Stimulated activated CD8-positive, alpha-beta memory T cell treated with anti-CD3 and anti-CD28 coated beads, Interleukin-7, amount 100 ng/mL, for 24 hours (primary cell): Measurements from ENCODE around the gene ODAD2.

Experiments used
- DNase-seq: peaks from one replicate; pipeline ENCODE4 v3.0.0-alpha.2; 2020; ENCODE audit warnings: low read depth

Gene ODAD2

DNA sequence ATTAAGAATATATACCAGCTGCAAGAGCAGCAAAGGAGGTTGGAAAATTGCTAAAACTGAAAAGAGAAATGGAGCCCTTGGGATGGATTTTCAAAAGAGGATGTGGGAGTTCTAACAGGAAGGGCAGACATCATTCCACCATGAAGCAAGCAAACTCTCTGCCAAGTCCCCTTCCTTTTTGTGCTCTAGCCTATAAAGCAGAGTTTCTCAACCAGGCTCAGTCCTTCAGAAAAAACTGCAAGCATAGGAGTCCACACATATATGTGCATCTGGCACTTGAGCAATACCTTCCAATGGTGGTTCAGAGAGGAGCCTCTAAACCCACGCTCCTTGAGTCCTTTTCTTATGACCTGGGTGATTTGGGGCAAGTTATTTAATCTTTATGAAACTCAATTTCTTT is 154.7 kb downstream of the ODAD2 start:
- DNase-seq: no peak

DNA sequence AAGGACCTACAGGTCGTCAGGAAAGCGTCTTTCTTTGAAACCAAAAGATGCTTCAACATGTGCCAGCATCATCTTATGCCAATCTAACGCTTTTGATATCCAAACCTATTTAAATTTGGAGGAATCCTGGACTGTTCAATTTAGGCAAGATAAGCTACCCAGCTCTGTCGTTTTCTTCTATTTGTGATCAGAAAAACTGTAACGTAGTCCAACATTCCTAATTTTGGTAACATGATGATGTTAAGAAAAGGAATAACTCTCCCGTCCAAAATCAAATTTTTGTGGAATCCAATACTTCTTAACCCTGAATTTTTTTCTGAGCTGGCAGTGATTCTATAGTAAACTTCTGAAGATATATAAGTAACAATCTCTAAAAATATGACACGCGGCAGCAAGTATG is 160.0 kb downstream of the ODAD2 start:
- no peak for DNase-seq

DNA sequence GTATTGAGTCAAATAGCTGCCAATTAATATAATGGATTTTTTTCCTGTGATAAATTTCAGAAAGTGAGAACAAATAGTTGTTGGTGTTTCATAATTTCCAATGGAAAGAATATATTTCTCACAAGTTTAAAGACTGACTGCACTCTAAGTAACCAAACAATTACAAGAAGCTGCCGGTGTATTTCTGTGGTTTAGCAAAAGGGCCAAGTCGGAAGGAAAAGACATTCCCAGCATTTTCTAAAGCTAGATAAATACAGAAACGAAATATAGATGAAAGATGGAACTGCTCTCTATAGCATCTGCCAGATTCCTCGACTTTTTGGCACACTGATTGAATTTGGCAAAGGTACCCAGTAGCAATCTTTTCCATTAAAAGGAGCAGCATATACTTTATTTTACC is 160.5 kb downstream of the ODAD2 start:
- DNase-seq: no peak

DNA sequence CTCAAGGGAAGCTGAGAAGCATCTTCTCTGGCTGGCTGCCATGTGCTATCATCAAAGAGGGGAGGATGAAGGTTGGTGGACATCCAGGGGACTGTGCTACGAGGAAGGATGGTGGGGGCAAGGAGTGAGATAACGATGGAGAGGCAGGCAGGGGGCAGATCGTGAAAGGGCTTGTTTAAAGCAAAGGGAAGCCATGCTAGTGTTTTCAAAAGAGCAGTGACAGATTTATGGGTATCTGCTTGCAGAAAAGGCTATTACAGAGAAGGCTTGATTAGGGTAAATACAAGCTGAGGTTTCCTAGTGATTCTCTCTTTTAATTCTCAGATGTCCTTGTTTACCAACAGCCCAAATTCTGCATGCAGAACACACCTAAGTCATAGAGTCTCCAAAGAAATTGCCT is 164.4 kb downstream of the ODAD2 start:
- DNase-seq: no peak

DNA sequence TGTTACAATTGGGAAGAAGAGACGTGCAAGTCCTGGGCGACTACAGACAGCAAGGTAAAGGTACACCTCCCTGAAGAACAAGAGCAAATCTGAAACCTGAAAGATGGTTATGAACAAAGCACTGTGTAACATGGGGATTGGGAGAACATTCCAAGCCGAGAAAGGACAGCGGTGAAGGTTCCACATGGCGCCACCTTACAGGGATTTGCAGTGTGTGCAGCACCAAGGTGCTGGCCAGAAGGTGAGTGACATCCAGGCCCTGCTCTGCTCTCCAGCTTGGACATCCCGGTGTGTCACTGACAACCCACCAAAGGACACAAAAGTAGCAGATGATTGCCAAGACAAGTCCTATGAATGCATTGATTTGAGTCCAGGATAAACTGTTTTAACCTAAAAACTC is 165.1 kb downstream of the ODAD2 start:
- DNase-seq: no peak

DNA sequence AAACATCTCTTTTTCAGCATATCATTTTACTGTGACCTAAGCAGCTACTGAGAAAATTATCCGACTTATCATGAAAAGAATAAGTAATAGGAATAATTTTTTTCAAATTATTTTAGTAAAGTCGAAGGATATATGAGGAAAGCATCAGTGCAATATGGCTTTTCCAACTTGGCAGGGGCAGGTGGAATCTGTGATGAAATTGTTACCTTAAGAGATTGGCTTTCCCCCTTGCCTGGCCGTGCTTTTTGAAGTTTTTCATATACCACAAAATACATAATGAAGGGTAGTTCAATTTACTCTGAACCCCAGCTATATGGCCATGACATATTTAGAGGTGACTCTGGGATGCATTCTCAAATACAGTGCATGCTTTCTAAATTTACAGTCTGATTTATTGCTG is 166.1 kb downstream of the ODAD2 start:
- no peak for DNase-seq

DNA sequence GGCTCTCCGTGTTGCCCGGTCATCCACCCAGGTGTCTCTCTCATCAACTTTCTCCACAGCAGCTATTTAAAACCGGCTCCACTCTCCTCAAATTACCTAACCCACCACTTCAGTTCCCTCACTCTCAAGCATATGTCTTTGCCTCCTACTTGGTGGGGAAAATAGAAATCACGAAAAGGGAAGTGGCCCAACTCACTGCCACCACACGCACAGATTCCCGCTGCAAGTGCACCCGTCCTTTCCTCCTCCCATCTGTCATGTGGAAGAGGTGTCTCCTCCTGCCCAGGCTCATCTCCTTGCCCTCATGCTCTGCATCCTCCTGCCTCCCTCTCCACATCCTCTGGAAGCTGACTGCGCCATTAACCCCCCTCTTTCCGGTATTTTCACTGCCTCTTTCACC is 172.5 kb downstream of the ODAD2 start:
- no peak for DNase-seq

DNA sequence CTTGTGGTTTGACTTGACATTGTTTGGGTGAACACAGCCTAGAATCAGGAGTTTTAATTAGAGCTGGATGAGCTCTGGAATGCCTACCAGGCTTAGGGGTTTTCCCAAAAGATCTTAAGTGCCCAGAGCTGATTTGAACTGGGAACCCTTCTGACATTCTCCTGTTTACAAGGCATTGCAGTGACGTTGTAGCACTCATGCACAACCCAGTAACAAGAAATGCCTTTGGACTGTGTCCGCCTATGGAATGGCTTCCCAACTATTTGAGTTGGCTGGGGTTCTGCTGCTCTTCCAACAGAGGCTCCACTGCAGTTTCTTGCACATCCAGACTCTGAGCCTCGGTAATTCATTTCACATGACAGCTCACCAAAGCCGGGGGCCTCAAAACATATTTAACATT is 176.6 kb downstream of the ODAD2 start:
- no peak for DNase-seq

DNA sequence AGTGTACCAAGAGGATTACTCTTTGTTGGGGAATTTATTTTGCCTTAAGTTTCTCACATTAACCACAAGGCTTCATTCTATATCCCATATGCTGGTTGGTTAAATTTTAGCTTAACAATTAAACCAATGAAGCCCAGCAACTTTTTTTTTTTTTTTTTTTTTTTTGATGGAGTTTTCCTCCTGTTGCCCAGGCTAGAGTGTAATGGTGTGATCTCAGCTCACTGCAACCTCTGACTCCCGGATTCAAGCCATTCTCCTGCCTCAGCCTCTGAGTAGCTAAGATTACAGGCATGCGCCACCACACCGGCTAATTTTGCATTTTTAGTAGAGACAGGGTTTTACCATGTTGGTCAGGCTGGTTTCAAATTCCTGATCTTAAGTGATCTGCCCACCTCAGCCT is 178.2 kb downstream of the ODAD2 start:
- no peak for DNase-seq

DNA sequence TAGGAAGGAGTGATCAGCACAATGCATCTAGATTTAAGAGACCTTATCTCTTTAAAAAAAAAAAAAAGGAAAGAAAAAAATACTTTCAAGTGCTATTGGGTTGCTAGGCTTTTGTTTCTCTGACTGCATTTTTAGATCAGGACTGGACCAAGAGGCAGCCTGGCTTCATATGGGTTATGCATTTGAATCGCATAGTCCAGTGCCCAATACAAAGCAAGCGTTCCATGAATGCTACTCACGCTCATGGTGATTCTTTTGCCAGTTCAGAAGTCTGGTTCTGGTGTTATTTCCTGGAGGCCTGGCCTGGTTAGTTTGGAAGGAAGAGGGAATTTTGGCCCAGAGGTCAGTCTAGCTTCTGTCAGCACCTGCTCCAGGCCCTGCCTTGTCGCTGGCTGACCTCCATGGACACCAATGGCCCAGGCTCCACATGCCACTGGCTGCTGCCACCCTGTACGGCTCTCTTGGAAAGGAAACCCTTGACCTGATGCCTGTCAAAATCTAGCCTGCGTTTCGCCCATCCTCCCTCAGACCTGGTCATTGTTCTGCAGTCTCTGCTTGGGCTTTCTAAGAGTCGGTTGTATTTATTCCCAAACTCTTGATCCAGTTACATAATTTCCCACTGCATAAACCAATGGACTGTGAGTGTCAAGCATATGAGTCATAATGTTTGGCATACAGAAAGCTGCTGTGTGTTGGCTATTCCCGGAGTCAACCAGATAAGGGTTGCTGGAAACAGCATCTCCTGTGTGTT is 178.9 kb downstream of the ODAD2 start:
- DNase-seq: no peak

DNA sequence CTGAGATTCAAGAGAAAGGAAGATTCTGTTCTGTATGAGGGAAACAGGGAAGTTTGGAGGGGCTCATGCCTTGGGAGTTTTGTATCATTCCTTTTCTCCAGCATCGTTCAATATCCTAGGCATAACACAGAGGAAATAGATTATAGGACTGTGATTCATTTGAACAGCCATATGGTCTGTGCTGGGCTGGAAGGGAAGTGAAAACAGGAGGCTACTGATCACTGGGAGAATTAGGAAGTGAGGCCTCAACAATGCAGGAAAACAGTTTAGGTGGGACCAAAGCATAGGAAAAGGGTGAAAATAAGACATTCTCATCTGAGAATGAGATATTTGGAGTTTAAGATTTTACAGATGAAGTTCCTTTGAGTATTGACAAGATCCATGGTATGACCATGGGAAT is 182.6 kb downstream of the ODAD2 start:
- no peak for DNase-seq

DNA sequence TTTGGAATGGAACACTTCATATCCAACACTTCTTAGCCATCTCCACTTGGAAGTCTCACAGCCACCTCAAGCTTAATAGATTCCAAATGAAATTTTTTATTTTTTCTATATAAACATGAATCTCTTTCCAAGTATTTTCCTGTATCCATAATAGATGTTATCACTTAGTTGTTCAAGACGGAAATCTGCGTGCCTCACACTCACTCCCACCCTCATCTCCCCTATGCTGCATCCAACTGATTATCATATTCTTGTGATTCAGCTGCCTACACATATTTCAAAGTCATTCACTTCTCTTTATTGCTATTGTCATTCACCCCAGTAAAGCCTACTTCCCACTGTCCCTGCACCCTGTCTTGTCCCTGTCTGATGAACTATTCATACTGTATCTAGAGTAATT is 183.0 kb downstream of the ODAD2 start:
- no peak for DNase-seq

DNA sequence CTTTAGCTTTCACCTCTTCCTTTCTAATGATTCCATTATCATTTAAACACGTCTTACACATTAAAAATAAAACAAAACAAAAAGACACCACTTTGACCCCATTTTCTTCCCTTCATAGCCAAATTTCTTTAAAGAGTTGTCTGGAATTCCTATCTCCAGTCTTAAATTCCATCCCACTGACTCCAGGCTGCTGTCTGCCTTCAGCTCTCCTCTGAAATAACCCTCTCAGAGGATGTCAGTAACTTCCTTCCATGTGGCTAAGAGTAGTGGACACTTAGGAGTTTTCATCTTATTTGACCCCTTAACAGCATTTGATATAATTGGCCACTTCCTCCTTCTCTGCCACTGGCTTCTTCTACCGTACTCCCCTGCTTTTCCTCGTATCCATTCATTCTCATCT is 183.6 kb downstream of the ODAD2 start:
- DNase-seq: no peak

DNA sequence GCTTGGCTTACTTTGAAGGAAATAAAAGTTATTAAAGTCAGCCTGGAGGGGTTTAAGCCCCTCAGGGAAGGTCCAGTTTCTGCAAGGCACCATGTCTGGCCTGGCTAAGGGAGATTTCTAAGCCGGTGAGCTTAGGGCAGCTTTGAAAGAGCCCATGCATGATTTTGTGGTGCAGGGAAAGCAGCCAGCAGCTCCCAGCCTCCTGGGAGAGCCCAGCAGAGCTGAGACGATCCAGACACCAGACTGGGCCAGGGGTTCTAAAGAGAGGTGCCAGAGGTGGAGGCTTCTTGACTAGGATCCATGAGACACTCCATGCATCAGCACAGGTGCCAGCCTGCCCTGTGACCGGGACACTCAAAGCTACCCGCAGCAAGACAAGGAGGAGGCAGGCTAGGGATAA is 193.7 kb downstream of the ODAD2 start:
- no peak for DNase-seq

DNA sequence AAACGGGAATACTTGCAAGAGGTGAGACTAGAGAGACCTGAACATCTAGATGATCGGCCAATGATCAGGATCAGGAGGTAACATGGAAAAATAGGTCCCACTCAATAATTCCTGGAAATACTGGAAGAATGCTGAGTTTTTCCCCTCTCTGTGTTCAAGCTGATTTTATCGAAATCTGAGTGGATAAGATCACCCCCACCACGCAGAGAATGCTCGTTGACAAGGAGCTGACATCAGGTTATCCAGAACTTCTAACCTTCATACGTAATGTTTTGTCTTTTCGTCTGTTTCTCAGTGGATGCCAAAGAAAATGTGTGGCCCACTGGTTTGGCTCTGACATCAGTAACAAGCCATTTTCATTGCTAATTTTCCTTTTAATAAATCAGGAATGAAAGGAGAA is 194.7 kb downstream of the ODAD2 start:
- DNase-seq: no peak

DNA sequence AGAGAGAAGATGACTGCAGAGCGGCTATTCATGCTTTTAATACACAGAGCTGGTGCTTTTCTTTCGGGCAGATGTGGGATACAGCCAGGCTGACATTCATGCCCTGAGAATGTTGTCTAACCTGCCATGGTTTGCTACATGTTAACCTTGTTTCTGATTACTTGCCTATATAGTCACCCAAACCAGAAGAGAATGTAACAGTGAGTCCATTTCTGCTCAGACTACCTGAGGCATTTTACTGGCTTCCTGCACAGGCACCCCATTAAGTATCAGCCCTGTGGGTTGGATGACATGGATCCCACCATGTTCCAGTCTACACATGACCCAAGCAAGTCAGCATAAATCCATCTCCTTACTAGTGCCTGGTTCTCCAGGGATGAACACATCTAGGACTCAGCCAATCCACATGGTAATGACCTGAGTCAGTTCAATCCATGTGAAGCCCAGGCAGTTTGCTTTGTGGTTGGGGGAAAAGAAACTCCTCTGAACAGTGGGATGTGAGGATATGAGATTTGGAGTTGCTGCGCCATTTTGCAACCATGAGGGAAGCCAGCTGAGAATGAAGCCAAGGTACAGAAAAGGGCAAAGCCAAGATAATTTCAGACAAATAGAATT is 197.6 kb downstream of the ODAD2 start:
- DNase-seq: no peak

DNA sequence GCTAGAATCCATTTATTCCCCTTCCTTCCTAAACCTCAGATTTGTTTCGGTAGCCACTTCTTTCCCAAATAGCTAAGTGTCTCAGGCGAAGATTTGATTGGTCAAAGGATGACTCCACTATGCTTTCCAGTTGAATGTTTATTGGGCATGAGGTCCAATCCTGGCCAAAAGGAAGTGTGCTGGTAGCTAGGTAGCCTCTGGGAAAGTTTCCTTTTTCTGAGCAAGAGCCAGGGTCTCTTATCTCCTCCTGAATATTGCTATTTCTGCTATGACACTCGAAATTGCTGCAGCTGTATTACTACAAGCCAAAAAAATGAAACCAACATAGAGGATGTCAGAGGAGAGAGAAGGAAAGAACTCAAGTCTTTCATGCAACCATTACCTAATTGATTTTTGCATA is 199.8 kb downstream of the ODAD2 start:
- DNase-seq: no peak

DNA sequence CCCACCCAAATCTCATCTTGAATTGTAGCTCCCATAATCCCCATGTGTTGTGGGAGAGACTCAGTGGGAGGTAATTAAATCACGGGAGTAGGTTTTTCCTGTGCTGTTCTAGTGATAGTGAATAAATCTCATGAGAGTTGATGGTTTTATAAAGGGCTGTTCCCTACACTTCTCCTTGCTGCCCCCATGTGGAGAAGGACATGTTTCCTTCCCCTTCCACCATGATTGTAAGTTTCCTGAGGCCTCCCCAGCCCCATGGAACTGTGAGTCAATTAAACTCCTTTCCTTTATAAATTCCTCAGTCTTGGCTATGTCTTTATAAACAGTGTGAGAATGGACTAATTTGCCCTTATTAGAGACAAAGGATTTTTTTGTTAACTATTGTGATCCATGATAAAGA is 204.7 kb downstream of the ODAD2 start:
- DNase-seq: no peak

DNA sequence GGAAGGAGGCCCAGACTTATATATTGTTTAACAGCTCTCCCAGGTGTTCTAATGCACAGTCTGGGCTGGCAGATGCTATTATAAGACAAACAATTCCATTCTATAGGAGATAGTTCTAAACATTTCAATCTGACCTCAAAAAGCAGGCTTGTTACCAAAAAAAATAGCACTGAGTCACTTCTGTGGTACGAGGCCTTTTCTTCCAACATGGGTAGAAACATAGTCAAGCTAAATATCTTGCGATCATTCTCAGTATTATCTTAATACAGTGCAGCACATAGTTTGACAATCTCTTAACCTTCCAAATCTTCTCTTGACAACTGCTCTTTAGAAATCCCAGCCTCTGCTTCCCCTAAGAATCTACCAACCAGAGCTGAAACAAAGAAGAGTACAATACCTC is 206.7 kb downstream of the ODAD2 start:
- DNase-seq: no peak

DNA sequence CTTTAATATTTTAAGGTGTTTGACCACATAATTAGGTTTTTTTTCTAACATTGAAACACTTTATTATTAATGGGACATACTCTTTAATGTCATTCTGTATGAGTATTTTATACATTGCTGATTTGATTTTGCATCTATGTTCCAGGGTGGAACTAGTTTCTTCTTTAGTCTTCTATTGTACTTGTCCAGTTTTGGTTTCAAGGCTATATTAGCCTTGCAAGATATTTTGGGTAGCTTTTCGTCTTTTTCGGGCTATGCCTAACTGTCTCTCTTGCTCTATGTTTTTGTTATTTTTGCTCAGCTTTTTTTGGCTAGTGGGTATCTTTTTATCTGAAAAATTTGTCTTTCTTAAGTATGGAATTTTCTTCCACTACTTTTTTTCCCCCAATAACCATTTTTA is 214.6 kb downstream of the ODAD2 start:
- DNase-seq: no peak

DNA sequence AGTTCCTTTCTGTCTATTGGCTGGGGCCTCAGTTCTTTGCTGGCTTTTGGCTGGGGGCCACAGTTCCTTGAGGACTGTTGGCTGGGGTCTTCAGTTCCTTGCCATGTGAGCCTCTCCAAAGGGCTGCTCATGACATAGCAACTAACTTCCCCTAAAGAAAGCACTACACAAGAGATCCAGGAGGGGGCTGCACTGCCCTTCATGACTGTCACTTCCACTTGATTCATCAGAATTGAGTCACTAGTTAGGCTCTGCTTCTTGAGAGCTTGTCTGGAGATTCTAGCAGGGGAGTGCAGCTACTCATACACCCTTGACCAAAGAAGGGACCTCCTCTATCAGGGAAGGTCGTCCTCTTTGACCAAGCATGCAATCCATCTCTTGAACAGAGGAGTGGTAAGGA is 215.2 kb downstream of the ODAD2 start:
- DNase-seq: no peak

DNA sequence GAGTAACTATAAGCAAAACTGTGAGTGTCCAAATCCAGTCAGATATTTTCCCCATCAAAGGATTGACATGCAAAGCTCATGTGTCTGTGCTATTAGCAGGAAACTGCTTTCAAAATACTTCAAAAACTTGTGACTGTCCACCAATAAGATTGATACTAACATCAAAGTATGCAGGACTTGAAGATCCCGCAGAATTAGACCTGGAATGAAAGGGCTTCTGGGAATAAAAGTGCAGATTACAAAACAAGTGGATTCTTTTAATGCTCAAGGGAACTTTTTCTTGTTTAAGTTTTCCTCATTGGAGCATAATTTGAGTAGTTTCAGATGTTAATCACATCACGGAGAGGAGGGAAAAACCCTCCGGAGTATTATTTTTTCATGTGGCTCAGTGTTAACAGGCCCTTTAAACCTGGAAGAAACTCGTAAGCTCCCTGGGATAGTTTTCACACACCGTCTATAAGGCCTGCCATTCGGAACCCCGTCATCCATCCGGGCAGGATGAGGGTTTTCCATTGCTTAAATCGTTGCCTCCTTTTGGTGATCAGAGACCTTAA is 219.3 kb downstream of the ODAD2 start:
- no peak for DNase-seq

DNA sequence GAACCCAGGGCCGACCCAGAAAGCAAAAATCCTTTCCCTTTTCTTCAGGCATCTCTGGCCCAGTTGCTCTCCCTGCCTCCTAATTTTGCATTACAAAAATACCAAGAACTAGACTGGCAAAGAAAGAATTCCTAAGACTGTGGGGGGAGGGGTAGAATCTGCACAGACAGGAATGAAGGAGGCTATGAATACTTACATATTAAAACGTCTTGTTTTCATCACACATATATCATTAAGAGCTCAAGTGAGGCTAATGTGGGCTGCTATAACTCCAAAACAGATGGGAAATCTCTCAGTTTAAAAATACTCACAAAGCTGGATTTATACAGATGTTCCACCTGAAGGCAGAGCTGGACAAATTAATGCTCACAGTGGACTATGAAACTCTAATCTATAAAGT is 224.0 kb downstream of the ODAD2 start:
- no peak for DNase-seq

DNA sequence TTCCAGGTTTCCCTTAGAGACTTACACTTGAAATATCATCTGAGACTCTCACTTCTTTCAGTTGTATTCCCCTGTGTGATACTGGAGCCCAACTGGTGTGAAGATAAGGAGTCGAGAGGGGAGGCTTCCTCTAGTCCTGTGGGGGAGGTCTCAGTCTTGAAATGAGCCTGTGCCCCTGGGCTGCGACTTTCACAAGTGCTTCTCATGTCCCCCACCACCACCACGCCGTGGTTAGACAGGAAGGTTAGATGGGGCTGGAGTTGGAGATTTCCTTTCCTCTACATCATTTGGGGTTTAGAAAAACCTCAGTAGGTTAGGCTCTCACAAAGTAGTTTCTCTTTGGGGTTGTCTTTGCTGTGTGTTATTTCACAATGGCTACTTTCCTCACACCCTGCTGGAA is 227.6 kb downstream of the ODAD2 start:
- DNase-seq: no peak
